Transverse colon (tissue), 4 donors: ENCODE data around the gene CDC7. TPM values are rescaled to one million over a fixed set of nuclear protein-coding genes. Genes with fewer than 3 reads are reported as not detected.
A peak's percentile ranks its signal among the peaks of the same experiment; 100 is the strongest.
"Not testable (repeated sequence)": the region's sequence is repeated elsewhere in the genome, so short reads cannot be mapped to it uniquely, and the experiment has no call there.

Experiments
- DNase-seq: peaks from one replicate; pipeline ENCODE4 v3.0.0-alpha.2; 2019
- H3K27ac ChIP-seq, 4 donors: fragments of 200-600 bp; sonication (generic); 2 replicates each; pipeline ENCODE4 v1.5.1; 2016 to 2018; ENCODE audit warnings: inconsistent platforms in 4 of 4
- H3K27me3 ChIP-seq: fragments of 200-600 bp; sonication (generic); 2 replicates; pipeline ENCODE4 v1.5.1; 2017; ENCODE audit warnings: inconsistent platforms
- H3K36me3 ChIP-seq, 4 donors: fragments of 200-600 bp; sonication (generic); 2 replicates each; pipeline ENCODE4 v1.5.1; 2017 to 2019; ENCODE audit warnings: inconsistent platforms in 4 of 4
- H3K4me1 ChIP-seq, 4 donors: fragments of 200-600 bp; sonication (generic); 2 replicates each; pipeline ENCODE4 v1.5.1; 2017 to 2020; ENCODE audit warnings: inconsistent platforms in 4 of 4
- H3K4me3 ChIP-seq, 4 donors: fragments of 200-600 bp; sonication (generic); 1 replicate in 1 of 4; 2 replicates in 3 of 4; pipeline versions ENCODE4 v1.5.1 to v1.6.1; 2017 to 2019; ENCODE audit warnings: inconsistent platforms in 4 of 4
- H3K9me3 ChIP-seq, 2 donors: fragments of 200-600 bp; sonication (generic); 2 replicates each; pipeline ENCODE4 v1.5.1; 2017 to 2019; ENCODE audit warnings: inconsistent platforms in 2 of 2
- EP300 ChIP-seq: sonication (generic); formaldehyde crosslinking; IDR thresholded peaks from one replicate; pipeline ENCODE4 v1.6.1; 2017; ENCODE audit warnings: antibody characterized with exemption, low read depth
- POLR2A ChIP-seq: fragments of 450-650 bp; IDR thresholded peaks from one replicate; pipeline ENCODE4 v1.6.1; 2016; ENCODE audit warnings: antibody characterized with exemption, mild to moderate bottlenecking, moderate library complexity
- POLR2AphosphoS5 ChIP-seq, 3 donors: sonication (generic); formaldehyde crosslinking; IDR thresholded peaks; one replicate each; pipeline ENCODE4 v1.6.1; 2016; ENCODE audit warnings: antibody characterized with exemption in 3 of 3
- WGBS, 2 donors: methylation state at CpG; one replicate each; pipeline ENCODE4 v1.1.5; 2018; ENCODE audit warnings: low coverage in 1 of 2; 5-methylcytosine and 5-hydroxymethylcytosine counted together
- in situ Hi-C, 4 donors: fragments of 200-750 bp; cut with MboI; loops; one replicate each; pipeline versions ENCODE4 v1.15.0 to v1.15.1; 2017; ENCODE audit warnings: low sequenced_read_pairs in 3 of 4, low pct_ligation_motif_present in 1 of 4, low pct_unique_long_range_greater_than_20kb in 1 of 4
- intact Hi-C: fragments of 100-400 bp; cut with DNase I; formaldehyde crosslinking; loops from one replicate; pipeline ENCODE4 v1.15.1; 2023; ENCODE audit warnings: low total_unique reads
- total RNA-seq, 4 donors: library from RNA; depleted of rRNA; stranded (reverse); fragments of >200 nt; gene quantifications; one replicate each; pipeline ENCODE4 v1.1.0, GENCODE V29; 2016
- TF ChIP-seq, protein P1 (sequence below), 5 experiments: fragments of 200-600 bp in 3 of 5; fragments of 450-650 bp in 2 of 5; sonication (generic) in 3 of 5; IDR thresholded peaks; 1 replicate in 2 of 5; 2 replicates in 3 of 5; pipeline ENCODE4 v1.5.1; 2016 to 2017; ENCODE audit warnings: antibody characterized with exemption in 5 of 5, inconsistent platforms in 3 of 5, mild to moderate bottlenecking in 2 of 5, moderate library complexity in 1 of 5

CDC7 gene
- total RNA-seq, 4 donors from 2014 or later = 0.68 to 2.8 (median 1.3) TPM; not detected in 1

DNA sequence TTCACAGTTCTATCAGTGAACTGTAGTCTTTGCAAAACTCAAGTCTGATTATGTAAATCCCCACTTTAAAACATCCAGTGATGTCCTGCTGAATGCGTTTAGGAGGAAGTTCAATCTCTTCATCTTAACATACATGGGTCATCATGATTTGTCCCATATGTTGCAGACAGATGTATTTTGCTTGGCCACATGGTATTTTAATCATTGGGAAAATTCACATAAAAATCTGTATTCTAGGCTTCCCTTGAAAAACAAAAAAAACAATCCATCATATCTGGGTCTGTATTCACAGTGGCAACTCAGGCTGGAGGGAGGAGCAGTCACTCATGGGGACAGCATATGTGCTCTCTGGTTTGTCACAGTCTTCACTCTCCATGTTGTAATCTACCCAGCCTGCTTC is 44.8 kb upstream of the CDC7 start:
- no peak overlapping the region for H3K27ac ChIP-seq
- in situ Hi-C loops = no loop called here
- no peak for TF ChIP-seq POLR2AphosphoS5 (IDR thresholded peaks at IDR 0.05)
- no peak for TF ChIP-seq EP300
- no peak for TF ChIP-seq POLR2A
- TF ChIP-seq, protein P1, sequence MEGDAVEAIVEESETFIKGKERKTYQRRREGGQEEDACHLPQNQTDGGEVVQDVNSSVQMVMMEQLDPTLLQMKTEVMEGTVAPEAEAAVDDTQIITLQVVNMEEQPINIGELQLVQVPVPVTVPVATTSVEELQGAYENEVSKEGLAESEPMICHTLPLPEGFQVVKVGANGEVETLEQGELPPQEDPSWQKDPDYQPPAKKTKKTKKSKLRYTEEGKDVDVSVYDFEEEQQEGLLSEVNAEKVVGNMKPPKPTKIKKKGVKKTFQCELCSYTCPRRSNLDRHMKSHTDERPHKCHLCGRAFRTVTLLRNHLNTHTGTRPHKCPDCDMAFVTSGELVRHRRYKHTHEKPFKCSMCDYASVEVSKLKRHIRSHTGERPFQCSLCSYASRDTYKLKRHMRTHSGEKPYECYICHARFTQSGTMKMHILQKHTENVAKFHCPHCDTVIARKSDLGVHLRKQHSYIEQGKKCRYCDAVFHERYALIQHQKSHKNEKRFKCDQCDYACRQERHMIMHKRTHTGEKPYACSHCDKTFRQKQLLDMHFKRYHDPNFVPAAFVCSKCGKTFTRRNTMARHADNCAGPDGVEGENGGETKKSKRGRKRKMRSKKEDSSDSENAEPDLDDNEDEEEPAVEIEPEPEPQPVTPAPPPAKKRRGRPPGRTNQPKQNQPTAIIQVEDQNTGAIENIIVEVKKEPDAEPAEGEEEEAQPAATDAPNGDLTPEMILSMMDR (IDR thresholded peaks at IDR 0.05) = no peak

DNA sequence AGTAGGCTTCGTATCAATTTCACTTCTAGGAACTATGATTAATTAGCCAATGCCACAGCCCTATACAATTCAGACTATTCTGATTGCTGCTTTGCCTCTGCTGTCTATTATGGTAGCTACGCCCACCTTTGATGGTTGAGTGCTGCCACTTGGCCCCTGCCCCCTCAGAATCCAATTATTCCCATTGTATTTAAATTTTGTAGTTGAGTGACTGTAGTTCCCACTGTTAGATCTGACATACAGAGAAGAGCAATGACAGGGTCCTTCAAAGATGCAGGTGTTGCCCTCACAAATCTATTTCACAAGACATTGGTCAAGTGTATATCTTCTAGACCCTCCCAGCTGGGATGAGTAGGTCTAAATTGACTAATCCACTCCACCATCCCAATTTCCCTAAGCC is 35.3 kb upstream of the CDC7 start:
- DNase-seq, in situ Hi-C loops, H3K4me3 ChIP-seq, H3K36me3 ChIP-seq, H3K9me3 ChIP-seq, H3K4me1 ChIP-seq, H3K27me3 ChIP-seq, H3K27ac ChIP-seq, intact Hi-C loops: not testable (repeated sequence)
- 65 to 83% methylated on average over 2 of the region's 2 CpGs for whole genome bisulfite sequencing, 2 donors

More for the DNA sequence above, 44.8 kb upstream of the CDC7 start:
- 61% methylated on average over 1 of the region's 1 CpG; no CpG with 5 or more reads in 1 of the 2 donors for WGBS, 2 donors
- intact Hi-C loops = no loop called here
- H3K36me3 ChIP-seq = no peaks in the 10 kb centered on the region
- H3K4me3 ChIP-seq = no peak overlapping the region
- no peaks in the 10 kb centered on the region for H3K4me1 ChIP-seq
- H3K27me3 ChIP-seq = no peaks in the 10 kb centered on the region
- no peak for DNase-seq
- H3K9me3 ChIP-seq = no peaks in the 10 kb centered on the region

DNA sequence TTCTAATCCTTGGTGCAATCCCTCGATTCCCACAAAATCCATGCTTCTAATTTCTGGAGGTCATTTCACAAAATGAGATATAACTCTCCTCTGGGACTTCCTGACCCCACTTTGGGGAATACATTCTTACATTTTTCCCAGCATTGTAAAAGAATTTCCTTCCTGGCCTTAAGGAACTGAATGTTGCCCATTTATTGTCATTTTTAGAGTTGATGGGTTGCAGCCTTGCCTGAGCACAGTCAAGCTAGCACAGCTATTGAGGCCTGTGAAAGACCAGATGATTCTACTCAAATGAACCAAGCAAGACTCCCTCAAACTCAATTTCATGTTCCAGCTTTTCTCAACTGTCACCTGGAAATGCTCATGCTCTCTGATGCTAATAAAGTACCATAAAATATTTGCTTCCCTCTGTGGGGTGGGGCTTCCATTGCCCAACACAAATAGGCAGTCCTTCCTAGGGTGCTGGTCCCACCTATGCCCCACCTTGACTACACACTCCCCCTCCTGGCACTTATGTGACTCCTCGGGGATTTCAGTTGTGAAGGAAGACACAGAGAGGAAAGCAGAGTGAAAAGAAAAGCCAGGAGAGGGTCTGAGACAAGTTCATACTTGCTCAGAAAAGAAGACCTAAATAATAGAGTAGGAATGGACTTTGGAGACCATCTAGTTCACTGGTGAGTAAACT is 24.0 kb upstream of the CDC7 start:
- in situ Hi-C loops = no loop called here

DNA sequence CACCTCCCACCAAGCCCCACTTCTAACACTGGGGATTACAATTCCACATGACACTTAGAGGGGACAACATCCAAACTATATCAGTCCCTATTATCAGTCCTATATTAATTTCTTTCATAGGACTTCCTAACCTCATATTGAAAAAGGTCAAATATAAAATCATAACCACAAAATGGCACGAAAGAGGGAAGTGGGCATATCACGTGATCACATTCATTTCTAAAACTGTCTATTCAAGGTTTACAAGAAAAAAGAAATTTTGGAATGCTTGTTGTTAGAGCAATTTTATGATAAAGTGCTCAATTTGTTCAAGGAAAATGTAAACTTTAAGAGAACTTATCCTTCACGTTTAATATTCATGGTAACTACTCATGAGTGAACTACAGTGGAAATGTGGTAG is 13.2 kb upstream of the CDC7 start:
- Histone ChIP-seq H3K9me3 (no peaks in the 10 kb centered on the region), H3K4me1 (no peaks in the 10 kb centered on the region), H3K27ac (no peak overlapping the region), H3K27me3 (no peaks in the 10 kb centered on the region), H3K4me3 (no peak overlapping the region), H3K36me3 (no peaks in the 10 kb centered on the region)
- intact Hi-C loops = no loop called here
- DNase-seq = no peak
- TF ChIP-seq POLR2AphosphoS5 (IDR thresholded peaks at IDR 0.05) = no peak
- no peak for TF ChIP-seq POLR2A
- TF ChIP-seq, protein P1 (IDR thresholded peaks at IDR 0.05) = no peak
- no peak for TF ChIP-seq EP300
- 60 to 66% methylated on average over 3 of the region's 3 CpGs for WGBS, 2 donors
- in situ Hi-C loops = no loop called here

More for the DNA sequence above, 24.0 kb upstream of the CDC7 start:
- TF ChIP-seq POLR2A = no peak
- TF ChIP-seq POLR2AphosphoS5 (IDR thresholded peaks at IDR 0.05) = peak in 1 of 3 donors; percentile 10
- no peak for TF ChIP-seq EP300
- TF ChIP-seq, protein P1 (IDR thresholded peaks at IDR 0.05) = no peak
- H3K4me3 ChIP-seq = no peak overlapping the region
- 39 to 45% methylated on average over 2 of the region's 2 CpGs for WGBS, 2 donors
- no peaks in the 10 kb centered on the region for H3K27me3 ChIP-seq
- no peak for DNase-seq
- no peaks in the 10 kb centered on the region for H3K36me3 ChIP-seq
- intact Hi-C loops = no loop called here
- H3K4me1 ChIP-seq = no peaks in the 10 kb centered on the region
- no peaks in the 10 kb centered on the region for H3K9me3 ChIP-seq
- no peak overlapping the region for H3K27ac ChIP-seq

DNA sequence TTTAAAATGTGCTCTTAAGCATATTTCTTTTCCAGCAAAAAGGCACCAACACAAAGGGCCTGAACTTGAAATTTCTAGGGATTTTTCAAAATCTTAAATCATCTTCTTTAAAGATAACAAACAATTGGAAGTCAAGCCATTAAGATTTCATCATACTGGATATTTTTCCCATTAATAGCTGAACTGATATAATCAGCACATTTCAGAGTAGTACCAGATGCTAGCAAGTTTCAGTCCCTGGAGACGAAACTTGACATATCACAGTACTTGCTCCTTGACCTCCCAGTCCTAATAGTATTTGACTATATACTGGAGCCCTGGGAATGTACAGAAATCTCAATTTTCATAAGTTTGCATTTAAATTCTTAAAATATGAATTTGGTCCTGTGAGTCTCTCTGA is 10.2 kb upstream of the CDC7 start:
- in situ Hi-C loops = no loop called here

More for the DNA sequence above, 10.2 kb upstream of the CDC7 start:
- no peak overlapping the region for H3K4me3 ChIP-seq
- TF ChIP-seq, protein P1 (IDR thresholded peaks at IDR 0.05) = no peak
- no peak for TF ChIP-seq EP300
- no peak for TF ChIP-seq POLR2A
- TF ChIP-seq POLR2AphosphoS5 (IDR thresholded peaks at IDR 0.05) = no peak
- no peaks in the 10 kb centered on the region for H3K36me3 ChIP-seq
- WGBS, 2 donors = 56 to 75% methylated on average over 1 of the region's 1 CpG
- no peaks in the 10 kb centered on the region for H3K27me3 ChIP-seq
- intact Hi-C loops = loop anchor here (10.0 kb wide), 1 partner anchor 86 kb away; the partner anchor contains the start of gene HFM1
- H3K4me1 ChIP-seq = no peaks in the 10 kb centered on the region
- no peaks in the 10 kb centered on the region for H3K9me3 ChIP-seq
- no peak for DNase-seq
- no peak overlapping the region for H3K27ac ChIP-seq
